K562 (cell line): ENCODE data around the gene TRUB2. TPM values are rescaled to one million over a fixed set of nuclear protein-coding genes. Genes with fewer than 3 reads are reported as not detected.
A peak's percentile ranks its signal among the peaks of the same experiment; 100 is the strongest.

ENCODE experiments used
- COPS2 ChIP-seq: fragments of 450-650 bp; conservative IDR thresholded peaks from 2 replicates; pipeline ENCODE4 v1.6.1; 2016; ENCODE audit warnings: mild to moderate bottlenecking, moderate library complexity
- DNMT1 ChIP-seq: fragments of 450-650 bp; IDR thresholded peaks from 2 replicates; pipeline ENCODE4 v1.6.1; 2016; ENCODE audit warnings: antibody characterized with exemption, mild to moderate bottlenecking
- ELF4 ChIP-seq: fragments of 450-650 bp; formaldehyde crosslinking; IDR thresholded peaks from 2 replicates; pipeline ENCODE4 v1.4.0; 2022; ENCODE audit warnings: missing genetic modification characterization
- ESRRA ChIP-seq: fragments of 450-650 bp; IDR thresholded peaks from 2 replicates; pipeline ENCODE4 v1.6.1; 2014; ENCODE audit warnings: low read depth, mild to moderate bottlenecking, moderate library complexity, borderline replicate concordance
- HDAC6 ChIP-seq: IDR thresholded peaks from 2 replicates; pipeline ENCODE4 v1.6.1; 2012; ENCODE audit warnings: low read depth, mild to moderate bottlenecking, control low read depth, inconsistent platforms, low read length, moderate library complexity
- HIVEP1 ChIP-seq: fragments of 250-450 bp; sonication (Bioruptor Pico); IDR thresholded peaks from 2 replicates; pipeline ENCODE4 v1.4.0; 2020; ENCODE audit warnings: mild to moderate bottlenecking
- KDM2B ChIP-seq: fragments of 250-450 bp; sonication (Bioruptor Pico); IDR thresholded peaks from 2 replicates; pipeline ENCODE4 v1.8.0; 2021; ENCODE audit warnings: mild to moderate bottlenecking, moderate library complexity
- MED1 ChIP-seq: sonication (generic); formaldehyde crosslinking; IDR thresholded peaks from 2 replicates; pipeline ENCODE4 v1.8.1; 2023; ENCODE audit warnings: missing genetic modification reagents, borderline replicate concordance
- MEF2D ChIP-seq: conservative IDR thresholded peaks from 2 replicates; pipeline ENCODE4 v1.6.1; 2016; ENCODE audit warnings: low read depth, missing genetic modification characterization, missing compliant biosample characterization
- NRF1 ChIP-seq, 2 experiments: fragments of 450-650 bp; IDR thresholded peaks in 1 of 2; conservative IDR thresholded peaks in 1 of 2; 2 replicates each; pipeline ENCODE4 v1.6.1; 2014; ENCODE audit warnings: mild to moderate bottlenecking in 2 of 2
- POLR2G ChIP-seq: fragments of 200-400 bp; formaldehyde crosslinking; IDR thresholded peaks from 2 replicates; pipeline ENCODE4 v1.6.1; 2017; ENCODE audit warnings: low read depth, mild to moderate bottlenecking, antibody characterized with exemption, low read length, moderate library complexity
- RBFOX2 ChIP-seq: fragments of 200-400 bp; formaldehyde crosslinking; IDR thresholded peaks from 2 replicates; pipeline ENCODE4 v1.6.1; 2017; ENCODE audit warnings: low read depth, mild to moderate bottlenecking, low read length, moderate library complexity
- SMARCC2 ChIP-seq: fragments of 450-650 bp; IDR thresholded peaks from 2 replicates; pipeline ENCODE4 v1.6.1; 2017; ENCODE audit warnings: antibody characterized with exemption, moderate library complexity, mild to moderate bottlenecking, low read depth
- SOX6 ChIP-seq: fragments of 450-650 bp; IDR thresholded peaks from 2 replicates; pipeline ENCODE4 v1.6.1; 2014; ENCODE audit warnings: mild to moderate bottlenecking
- STAG1 ChIP-seq: sonication (generic); formaldehyde crosslinking; IDR thresholded peaks from 2 replicates; pipeline ENCODE4 v1.5.0; 2020; ENCODE audit warnings: missing genetic modification reagents, borderline replicate concordance
- TCF3 ChIP-seq: sonication (generic); formaldehyde crosslinking; IDR thresholded peaks from 2 replicates; pipeline ENCODE4 v1.4.0; 2020; ENCODE audit warnings: mild to moderate bottlenecking, missing genetic modification reagents
- TFAM ChIP-seq: fragments of 250-450 bp; sonication (Bioruptor Pico); conservative IDR thresholded peaks from 2 replicates; pipeline ENCODE4 v1.5.0; 2021; ENCODE audit warnings: mild to moderate bottlenecking, moderate library complexity
- ZBTB17 ChIP-seq: fragments of 450-650 bp; formaldehyde crosslinking; IDR thresholded peaks from 2 replicates; pipeline ENCODE4 v1.4.0; 2020; ENCODE audit warnings: mild to moderate bottlenecking
- ZNF436 ChIP-seq: fragments of 250-450, 450-650 bp; sonication (Bioruptor Pico); formaldehyde crosslinking; IDR thresholded peaks from 2 replicates; pipeline ENCODE4 v1.7.0; 2020; ENCODE audit warnings: mild to moderate bottlenecking
- ZNF507 ChIP-seq: conservative IDR thresholded peaks from 2 replicates; pipeline ENCODE4 v1.6.1; 2017; ENCODE audit warnings: missing genetic modification characterization, missing compliant biosample characterization
- polyA plus RNA-seq, 8 experiments: library from polyadenylated mRNA; depleted of rRNA in 4 of 8; stranded (reverse) in 5 of 8; unstranded in 3 of 8; fragments of >200 nt; fragmentation: Nextera tagmentation in 2 of 8; fragmentation: Illumina TruSeq in 1 of 8; extraction: Ambion mirVana in 2 of 8; extraction: Trizol in 1 of 8; gene quantifications; 2 replicates each; pipeline versions ENCODE4 v1.2.1 to v1.2.3, GENCODE V29; 2011 to 2014; ENCODE audit warnings: inconsistent platforms in 1 of 8, missing spikeins in 1 of 8
- total RNA-seq, 7 experiments: library from RNA; depleted of rRNA in 6 of 7; stranded (reverse); fragments of >200 nt in 6 of 7; fragmentation: Illumina TruSeq in 2 of 7; extraction: Trizol in 2 of 7; gene quantifications; 2 replicates each; pipeline versions ENCODE4 v1.2.1 to v1.2.3, GENCODE V29; 2011 to 2021; ENCODE audit warnings: low replicate concordance in 1 of 7
- TF ChIP-seq, protein P1 (sequence below): IDR thresholded peaks from 2 replicates; pipeline ENCODE4 v1.6.1; 2011; ENCODE audit warnings: borderline replicate concordance, low read depth, mild to moderate bottlenecking, moderate library complexity, low read length; ENCODE audit not compliant: insufficient read depth, poor library complexity, severe bottlenecking
- TF ChIP-seq, protein P2 (sequence below): fragments of 450-650 bp; IDR thresholded peaks from 2 replicates; pipeline ENCODE4 v1.6.1; 2016
- TF ChIP-seq, protein P3 (sequence below): fragments of 250-450 bp; sonication (Bioruptor Pico); IDR thresholded peaks from 2 replicates; pipeline ENCODE4 v1.4.0; 2020; ENCODE audit warnings: mild to moderate bottlenecking
- TF ChIP-seq, protein P4 (sequence below): sonication (generic); formaldehyde crosslinking; IDR thresholded peaks from 2 replicates; pipeline ENCODE4 v1.8.0; 2022; ENCODE audit warnings: mild to moderate bottlenecking, missing genetic modification reagents

The TRUB2 gene
- total and polyA plus RNA-seq, 9 of the 15 experiments (the other 6 are each of a cell fraction or from before 2014, with no cell fraction given), result 9.3 to 110 (median 63.0) TPM

DNA sequence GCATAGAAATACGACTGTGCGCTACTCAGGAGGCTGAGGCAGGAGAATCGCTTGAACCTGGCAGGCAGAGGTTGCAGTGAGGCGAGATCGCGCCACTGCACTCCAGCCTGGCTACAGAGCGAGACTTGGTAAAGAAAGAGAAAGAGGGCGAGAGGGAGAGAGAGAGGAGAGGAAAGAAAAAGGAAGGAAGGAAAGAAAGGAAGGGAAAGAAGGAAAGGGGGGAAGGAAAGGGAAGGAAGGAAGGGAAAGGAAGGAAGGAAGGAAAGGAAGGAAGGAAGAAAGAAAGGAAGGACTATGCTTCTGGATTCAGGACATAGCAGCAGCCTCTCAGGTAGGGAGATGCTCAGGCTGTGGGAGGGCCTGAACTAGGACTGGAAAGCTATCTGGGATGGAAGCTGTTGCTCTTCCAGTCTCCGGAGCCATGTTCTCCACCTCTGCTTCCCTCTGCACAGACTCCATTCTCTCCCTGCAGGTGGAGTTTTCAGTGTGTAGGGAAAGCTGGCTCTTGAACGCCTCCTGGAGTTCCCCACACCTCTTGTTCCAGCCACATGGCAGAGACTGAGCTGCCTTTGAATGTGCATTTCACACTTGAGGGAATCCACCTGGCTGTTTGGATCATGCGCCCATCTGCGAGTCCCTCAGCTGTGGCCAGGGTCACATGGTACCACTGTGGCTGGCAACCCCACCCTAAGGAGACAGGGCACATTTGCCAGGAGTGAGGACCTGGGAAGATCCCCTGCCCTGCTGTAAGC is 37.0 kb downstream of the TRUB2 start (continued):
- TF ChIP-seq STAG1 (CRISPR knock-in tag), result no peak
- no peak for TF ChIP-seq ZNF507
- TF ChIP-seq MEF2D (tag), result no peak
- no peak for TF ChIP-seq MED1 (CRISPR knock-in tag)
- no peak for TF ChIP-seq HIVEP1 (CRISPR knock-in tag)
- TF ChIP-seq ESRRA, result no peak
- no peak for TF ChIP-seq POLR2G
- TF ChIP-seq ELF4 (CRISPR knock-in tag), result peak; percentile 75; the same call in 1 of the 2 replicates
- TF ChIP-seq NRF1 (conservative IDR thresholded peaks at IDR 0.05 in 1 of 2, IDR thresholded peaks at IDR 0.05 in 1 of 2), result no peak
- no peak for TF ChIP-seq TFAM
- TF ChIP-seq, protein P1, sequence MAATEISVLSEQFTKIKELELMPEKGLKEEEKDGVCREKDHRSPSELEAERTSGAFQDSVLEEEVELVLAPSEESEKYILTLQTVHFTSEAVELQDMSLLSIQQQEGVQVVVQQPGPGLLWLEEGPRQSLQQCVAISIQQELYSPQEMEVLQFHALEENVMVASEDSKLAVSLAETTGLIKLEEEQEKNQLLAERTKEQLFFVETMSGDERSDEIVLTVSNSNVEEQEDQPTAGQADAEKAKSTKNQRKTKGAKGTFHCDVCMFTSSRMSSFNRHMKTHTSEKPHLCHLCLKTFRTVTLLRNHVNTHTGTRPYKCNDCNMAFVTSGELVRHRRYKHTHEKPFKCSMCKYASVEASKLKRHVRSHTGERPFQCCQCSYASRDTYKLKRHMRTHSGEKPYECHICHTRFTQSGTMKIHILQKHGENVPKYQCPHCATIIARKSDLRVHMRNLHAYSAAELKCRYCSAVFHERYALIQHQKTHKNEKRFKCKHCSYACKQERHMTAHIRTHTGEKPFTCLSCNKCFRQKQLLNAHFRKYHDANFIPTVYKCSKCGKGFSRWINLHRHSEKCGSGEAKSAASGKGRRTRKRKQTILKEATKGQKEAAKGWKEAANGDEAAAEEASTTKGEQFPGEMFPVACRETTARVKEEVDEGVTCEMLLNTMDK, result peak; percentile 37
- no peak for TF ChIP-seq DNMT1
- no peak for TF ChIP-seq SMARCC2
- TF ChIP-seq ZNF436 (CRISPR knock-in tag), result 0 out of 2 replicates have a peak, but pooled peaks have one; percentile 11
- TF ChIP-seq, protein P2, sequence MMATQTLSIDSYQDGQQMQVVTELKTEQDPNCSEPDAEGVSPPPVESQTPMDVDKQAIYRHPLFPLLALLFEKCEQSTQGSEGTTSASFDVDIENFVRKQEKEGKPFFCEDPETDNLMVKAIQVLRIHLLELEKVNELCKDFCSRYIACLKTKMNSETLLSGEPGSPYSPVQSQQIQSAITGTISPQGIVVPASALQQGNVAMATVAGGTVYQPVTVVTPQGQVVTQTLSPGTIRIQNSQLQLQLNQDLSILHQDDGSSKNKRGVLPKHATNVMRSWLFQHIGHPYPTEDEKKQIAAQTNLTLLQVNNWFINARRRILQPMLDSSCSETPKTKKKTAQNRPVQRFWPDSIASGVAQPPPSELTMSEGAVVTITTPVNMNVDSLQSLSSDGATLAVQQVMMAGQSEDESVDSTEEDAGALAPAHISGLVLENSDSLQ, result no peak
- TF ChIP-seq HDAC6, result no peak
- TF ChIP-seq SOX6, result no peak
- no peak for TF ChIP-seq KDM2B (CRISPR knock-in tag)
- TF ChIP-seq, protein P3, sequence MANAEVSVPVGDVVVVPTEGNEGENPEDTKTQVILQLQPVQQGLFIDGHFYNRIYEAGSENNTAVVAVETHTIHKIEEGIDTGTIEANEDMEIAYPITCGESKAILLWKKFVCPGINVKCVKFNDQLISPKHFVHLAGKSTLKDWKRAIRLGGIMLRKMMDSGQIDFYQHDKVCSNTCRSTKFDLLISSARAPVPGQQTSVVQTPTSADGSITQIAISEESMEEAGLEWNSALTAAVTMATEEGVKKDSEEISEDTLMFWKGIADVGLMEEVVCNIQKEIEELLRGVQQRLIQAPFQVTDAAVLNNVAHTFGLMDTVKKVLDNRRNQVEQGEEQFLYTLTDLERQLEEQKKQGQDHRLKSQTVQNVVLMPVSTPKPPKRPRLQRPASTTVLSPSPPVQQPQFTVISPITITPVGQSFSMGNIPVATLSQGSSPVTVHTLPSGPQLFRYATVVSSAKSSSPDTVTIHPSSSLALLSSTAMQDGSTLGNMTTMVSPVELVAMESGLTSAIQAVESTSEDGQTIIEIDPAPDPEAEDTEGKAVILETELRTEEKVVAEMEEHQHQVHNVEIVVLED (CRISPR knock-in tag), result no peak
- no peak for TF ChIP-seq TCF3 (CRISPR knock-in tag)
- TF ChIP-seq ZBTB17 (CRISPR knock-in tag), result no peak
- no peak for TF ChIP-seq RBFOX2
- no peak for TF ChIP-seq COPS2
- TF ChIP-seq, protein P4, sequence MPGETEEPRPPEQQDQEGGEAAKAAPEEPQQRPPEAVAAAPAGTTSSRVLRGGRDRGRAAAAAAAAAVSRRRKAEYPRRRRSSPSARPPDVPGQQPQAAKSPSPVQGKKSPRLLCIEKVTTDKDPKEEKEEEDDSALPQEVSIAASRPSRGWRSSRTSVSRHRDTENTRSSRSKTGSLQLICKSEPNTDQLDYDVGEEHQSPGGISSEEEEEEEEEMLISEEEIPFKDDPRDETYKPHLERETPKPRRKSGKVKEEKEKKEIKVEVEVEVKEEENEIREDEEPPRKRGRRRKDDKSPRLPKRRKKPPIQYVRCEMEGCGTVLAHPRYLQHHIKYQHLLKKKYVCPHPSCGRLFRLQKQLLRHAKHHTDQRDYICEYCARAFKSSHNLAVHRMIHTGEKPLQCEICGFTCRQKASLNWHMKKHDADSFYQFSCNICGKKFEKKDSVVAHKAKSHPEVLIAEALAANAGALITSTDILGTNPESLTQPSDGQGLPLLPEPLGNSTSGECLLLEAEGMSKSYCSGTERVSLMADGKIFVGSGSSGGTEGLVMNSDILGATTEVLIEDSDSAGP (CRISPR knock-in tag), result no peak
